ENCODE data around the gene DOCK7.
"Not testable (repeated sequence)": the region's sequence is repeated elsewhere in the genome, so short reads cannot be mapped to it uniquely, and the experiment has no call there.

DNA sequence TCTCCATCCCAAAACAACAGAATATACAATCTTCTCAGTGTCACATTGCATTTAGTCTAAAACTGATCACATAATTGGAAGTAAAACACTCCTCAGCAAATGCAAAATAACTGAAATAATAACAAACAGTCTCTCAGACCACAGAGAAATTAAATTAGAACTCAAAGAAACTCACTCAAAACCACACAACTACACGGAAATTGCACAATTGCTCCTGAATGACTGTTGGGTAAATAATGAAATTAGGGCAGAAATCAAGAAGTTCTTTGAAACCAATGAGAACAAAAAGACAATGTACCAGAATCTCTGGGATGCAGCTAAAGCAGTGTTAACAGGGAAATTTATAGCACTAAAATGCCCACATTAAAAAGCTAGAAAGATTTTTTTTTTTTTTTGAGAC lies 120.3 kb downstream of the DOCK7 start:
- TF ChIP-seq CTCF (conservative IDR thresholded peaks at IDR 0.05; ENCODE audit: low read depth, low read length); EZH2 (IDR thresholded peaks at IDR 0.05; ENCODE audit: borderline replicate concordance, low read depth, low read length, poor library complexity, severe bottlenecking): not testable (repeated sequence)
